GM18867 (cell line): ENCODE measurements around the gene USP47.
"Not testable (repeated sequence)": the region's sequence is repeated elsewhere in the genome, so short reads cannot be mapped to it uniquely, and the experiment has no call there.

Experiments used
- ATAC-seq: cut with Tn5 transposase; IDR thresholded peaks from one replicate; pipeline ENCODE4 v1.9.1; 2021; ENCODE audit warnings: mild to moderate bottlenecking, moderate library complexity; ENCODE audit not compliant: unreplicated experiment

The USP47 gene

DNA sequence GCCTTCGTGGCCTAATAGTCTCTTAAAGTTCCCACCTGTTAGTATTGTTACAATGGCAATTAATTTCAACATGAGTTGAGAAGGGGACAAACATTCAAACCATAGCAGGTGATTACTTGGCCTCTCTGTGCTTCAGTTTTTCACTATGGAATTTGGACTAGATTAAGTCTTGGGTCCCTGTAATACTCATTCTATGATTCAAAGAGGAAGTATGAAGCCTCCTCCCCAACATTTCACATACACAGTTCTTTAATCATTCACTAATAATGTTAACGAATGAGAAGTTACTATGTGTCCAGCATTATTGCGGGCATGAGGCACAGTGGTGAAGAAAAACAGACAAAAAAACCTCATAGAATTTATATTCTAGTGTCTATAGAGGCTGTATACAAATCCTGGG is 19.9 kb upstream of the USP47 start:
- no peak for ATAC-seq

DNA sequence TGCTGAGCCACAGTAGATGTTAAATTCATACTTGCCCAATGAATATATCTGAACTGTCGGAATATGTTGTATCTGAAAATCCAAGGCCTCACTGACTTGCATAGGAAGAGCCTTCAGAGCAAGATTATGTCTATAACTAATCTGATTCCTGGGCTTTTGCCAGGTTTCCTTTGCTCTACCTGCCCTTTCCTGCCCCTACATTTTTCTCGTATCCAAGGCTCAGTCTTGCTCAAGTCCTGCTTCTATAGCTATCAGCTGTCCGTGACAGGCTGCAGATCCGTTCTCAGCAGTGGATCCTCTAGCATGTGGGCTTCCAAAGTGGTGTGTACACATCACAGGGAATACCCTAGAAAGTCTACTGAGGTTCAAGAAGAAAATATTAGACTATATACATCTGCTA is 18.8 kb upstream of the USP47 start:
- ATAC-seq, result no peak

DNA sequence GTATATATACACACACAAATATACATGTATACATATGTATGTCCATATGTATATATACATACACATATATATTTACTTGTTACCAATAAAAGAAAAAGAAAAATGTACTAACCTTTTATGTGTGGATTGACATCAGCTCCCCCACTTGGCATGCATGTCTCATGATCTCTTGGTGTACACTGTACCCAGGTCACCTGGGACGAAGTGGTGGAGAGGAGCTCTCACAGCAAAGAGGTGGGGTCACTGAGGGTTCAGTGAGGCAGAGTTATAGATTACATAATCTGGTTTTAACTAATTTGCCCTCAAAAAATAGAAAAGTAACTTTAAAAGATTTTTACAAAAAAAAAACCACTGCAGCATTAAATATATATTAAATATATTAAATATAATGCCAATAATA is 15.5 kb upstream of the USP47 start:
- no peak for ATAC-seq

DNA sequence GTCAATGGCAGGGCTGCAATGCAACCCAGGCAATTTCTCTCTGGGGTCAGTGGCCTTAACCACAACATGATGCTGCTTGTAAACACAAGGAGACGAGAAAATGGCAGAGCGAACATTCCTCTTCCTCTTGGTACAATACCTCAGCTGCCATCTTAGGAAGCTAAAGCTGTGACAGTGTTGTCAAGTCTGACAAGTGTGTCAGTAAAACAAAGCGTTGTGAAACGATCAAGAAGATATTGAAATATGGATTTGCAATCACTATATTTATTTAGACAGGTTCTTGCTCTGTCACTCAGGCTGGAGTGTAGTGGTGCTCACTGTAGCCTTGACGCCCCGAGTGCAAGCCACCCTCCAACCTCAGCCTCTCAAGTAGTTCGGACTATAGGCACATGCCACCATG is 14.5 kb upstream of the USP47 start:
- ATAC-seq, result no peak

DNA sequence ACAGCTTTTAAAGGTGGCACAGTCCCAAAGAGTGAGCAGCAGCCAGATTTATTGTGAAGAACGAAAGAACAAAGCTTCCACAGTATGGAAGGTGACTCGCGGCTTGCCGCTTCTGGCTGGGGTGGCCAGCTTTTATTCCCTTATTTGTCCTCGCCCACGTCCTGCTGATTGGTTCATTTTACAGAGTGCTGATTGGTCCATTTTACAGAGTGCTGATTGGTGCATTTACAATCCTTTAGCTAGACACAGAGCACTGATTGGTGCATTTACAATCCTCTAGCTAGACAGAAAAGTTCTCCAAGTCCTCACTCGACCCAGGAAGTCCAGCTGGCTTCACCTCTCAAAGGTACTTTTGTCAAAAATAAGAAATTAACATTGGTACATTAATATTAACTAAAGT is 10.4 kb upstream of the USP47 start:
- not testable (repeated sequence) for ATAC-seq

DNA sequence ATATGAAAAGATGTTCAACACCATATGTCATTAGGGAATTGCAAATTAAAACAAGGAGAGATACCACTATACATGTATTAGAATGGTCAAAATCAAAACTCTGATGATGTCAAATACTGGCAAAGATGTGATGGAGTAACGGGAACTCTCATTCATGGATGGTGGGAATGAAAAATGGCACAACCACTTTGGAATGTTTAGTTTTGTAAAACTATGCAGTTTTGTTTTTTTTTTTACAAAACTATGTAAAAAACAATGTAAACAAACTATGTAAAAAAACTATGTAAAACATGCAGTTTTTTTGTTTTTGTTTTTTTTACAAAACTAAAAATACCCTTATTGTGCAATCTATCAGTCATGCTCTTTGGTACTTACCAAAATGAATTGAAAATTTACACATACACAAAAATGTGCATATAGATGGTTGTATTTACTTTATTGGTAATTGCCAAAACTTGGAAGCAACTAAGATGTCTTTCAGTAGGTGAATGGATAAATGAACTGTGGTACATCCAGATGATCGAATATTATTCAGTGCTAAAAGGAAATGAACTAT is 5.0 kb upstream of the USP47 start:
- ATAC-seq, result no peak

DNA sequence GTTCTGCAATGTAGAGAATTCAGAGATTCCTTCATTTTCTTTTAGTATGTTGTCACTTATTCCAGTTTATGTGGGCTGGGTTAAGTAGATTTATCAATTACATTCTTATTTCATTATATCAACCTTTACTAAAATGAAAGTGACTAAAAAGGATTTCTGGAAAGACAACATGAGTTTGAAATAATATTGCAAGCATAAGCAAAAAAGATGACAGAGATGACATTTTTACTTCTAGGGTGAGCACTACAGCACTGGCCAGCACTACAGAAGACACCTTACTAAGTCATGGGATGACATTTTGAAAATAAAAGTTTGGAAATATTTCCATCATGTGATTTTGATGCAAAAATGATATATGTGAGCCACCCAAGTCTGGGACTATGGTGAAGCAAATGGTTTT is 2.1 kb upstream of the USP47 start:
- ATAC-seq, result no peak

DNA sequence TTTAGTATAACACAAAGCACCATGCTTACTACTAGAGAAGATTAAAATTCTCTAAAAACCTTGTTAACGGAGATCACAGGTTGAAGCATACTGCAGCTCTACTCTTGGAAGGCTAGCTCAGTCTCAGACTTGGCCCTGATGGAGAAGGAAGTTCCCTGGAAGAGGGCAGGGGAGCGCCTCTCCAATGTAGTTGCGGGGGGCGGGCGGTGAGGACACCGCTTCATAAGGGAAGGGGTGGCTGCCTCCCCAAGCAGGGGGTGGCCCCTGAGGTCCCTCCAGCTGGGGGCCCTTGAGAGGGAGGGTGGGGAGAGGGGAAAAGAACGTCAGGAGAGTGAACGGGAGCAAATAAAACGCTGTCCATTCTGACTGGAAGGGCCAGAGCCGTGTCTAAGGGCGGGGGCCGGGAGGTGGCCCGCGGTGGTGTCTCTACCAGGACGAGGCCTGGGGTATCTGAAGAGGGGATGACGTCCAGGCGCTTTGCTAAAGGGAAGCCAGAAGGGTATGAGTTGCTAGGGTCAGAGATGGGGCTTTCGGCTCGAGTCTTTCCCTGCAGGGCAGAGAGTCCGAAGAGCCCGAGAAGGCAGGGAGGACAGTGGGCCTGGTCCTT is 553 bp upstream of the USP47 start:
- ATAC-seq, result peak; percentile 49

DNA sequence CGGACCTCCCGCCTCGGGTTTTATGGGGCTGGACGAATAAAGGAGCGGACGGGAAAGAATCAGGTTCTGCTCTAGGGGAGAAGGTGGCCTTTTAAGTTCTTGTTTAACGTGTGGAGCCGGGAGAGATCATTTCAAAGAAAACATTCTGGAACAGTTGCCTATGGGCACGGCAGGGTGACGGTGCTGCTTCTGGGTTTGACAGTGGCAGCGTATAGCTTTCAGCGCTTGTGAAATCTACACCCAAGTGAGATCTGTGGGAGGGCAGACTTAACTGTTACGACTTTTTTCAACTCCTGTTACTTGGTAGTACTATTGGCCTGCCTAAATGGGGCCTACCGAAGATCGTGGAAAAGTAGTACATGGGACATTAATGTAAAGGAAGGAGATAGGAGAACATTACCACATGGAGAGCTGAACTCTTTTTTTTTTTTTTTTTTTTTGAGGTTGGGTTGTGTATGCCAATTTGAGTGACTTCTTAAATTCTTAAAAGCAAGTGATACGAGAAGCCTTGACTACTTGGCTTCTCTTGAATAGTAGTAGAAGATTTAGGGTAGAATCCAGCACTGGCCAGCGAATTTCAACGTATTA is 743 bp downstream of the USP47 start:
- peak; percentile 54 for ATAC-seq

DNA sequence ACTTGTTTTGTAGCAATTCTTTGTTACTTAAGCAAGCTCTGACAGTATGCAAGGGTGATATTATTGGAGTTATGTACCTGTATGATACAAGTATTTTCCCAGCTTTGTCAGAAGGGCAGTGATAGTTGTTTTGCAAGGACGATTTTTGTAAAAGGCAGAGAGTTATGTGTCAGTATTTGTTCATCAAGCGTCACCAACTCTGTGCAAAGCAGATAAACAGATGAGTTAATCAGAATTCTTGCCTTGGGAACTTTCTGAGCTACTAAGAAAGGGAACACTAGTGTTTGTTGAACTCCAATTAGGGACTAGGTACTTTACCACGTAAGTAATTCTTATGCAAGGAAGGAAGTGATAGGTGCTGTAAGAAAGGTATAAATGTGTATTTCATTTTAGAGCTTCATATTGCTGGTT is 1.4 kb downstream of the USP47 start:
- no peak for ATAC-seq

DNA sequence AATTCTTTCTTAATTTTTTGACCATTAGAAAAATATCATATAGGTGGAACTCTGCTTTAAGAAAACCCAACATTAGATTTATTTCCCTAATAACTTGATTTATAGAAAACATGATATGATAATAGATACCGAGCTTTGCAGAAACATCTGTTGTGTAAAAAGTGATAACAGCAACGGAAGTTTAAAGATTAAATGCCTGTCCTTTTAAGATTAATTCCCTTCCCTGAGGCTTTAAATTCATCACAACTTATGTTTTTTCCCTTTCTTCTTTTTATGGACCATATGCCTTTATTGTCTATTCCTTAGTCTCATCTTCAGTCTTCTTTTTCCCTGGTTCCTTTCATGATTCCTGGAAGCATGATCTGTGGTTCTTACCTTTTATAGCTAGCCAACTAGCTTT is 1.9 kb downstream of the USP47 start:
- no peak for ATAC-seq

DNA sequence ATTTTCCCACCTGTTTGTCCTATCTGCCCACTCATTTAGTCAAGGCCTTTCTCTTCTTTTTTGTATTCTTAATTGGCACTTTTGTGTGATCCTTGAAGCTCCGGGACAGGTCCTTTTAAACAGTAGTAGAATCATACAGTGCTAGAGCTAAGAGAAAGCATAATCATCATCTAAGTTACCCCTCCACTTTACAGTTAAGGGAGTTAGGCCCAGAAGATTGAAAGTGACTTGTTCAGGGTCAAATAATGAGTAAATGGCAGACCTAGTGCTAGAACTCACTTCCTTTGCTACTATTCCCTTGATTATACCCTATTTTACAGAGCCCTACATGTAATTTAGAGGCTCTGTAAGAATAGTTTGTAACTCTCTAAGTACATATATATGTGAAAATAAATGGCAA is 2.5 kb downstream of the USP47 start:
- no peak for ATAC-seq

DNA sequence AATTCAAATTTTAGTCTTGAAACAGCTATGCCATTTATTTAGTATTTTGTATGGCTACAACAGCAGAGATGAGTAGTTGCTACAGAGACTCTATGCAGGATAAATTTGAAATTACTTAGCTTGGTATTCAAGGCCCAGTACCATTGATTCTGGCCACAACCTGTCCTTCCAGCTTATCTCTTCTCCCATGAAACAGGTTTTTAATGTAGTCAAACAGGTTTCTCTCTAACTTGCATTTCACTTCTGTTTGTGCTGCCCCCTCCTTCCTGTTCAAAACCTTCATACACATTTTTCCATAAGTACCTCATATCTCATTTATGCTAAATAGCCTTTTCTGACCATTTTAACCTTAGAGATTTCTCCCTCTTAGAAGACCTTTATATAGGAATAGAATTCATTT is 3.3 kb downstream of the USP47 start:
- ATAC-seq, result no peak

DNA sequence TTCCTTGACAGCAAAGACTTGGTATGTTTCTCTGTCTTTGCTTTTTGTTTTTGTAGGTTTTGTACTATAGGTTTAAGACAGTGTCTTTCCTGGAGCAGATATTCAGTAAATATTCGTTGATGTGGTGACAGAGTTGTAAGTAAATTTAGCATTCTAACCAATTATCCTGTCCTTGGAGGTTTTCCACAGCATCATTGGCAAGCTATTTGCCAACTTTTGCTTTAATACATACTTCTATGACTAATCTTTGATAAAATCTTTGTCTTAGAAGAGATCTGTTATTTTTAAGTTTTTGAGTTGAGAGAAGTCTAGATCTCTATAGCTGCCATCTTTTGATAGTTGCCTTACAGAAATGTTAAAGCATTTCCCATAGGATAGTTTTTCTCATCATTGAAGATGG is 3.8 kb downstream of the USP47 start:
- ATAC-seq, result no peak

DNA sequence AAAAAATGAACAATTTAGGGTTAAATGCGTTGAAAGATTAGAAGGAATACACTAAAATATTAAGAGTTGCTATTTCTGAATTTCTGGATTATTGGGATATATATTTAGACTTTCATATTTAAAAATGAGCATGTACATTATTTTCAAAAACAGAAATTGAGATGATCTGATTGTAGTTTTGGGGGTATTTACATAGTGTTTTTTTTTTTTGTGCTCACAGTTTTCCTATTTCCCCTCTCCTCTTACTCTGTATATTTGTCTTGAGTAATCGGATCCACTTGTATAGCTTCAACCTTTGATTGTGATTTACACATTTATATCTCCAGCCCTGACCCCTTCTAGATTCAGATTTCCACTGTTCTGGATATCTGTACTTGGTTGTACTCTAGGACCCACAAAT is 5.3 kb downstream of the USP47 start:
- ATAC-seq, result no peak

DNA sequence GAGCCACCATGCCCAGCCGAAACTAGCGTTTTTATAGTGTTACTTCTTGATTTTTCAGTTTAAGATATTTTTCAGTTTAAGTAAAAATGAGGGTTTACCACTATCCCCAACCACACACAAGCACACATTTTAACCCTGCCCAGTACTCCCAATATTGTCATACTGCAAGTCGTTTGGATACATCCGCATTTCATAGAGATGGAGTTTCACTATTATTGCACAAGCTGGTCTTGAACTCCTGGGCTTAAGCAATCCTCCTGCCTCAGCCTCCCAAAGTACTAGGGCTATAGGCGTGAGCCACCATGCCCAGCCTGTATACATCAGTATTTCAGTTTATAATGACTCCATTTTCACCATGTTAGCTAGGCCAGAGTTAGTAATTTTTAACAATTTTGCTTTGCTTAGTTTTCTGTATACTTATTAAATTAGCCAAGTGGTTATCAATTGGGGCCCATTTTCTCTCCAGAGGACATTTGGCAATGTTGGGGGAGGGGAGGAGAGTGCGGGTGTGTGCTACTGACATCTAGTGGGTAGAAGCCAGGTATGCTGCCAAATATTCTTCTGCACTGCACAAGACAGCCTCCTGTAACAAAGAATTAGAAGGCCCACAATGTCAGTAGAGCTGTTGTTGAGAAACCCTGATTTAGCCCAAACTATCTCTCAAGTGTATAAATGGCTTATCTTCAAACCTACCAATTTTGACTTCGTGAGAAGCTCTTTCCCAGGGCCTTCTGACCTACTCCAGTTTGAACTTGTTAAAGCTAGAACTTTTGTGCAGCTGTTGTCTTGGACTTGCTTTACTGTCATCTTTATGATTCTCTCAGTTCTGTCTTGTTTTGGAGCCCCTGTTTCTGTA is 7.3 kb downstream of the USP47 start:
- peak; percentile 78 for ATAC-seq

DNA sequence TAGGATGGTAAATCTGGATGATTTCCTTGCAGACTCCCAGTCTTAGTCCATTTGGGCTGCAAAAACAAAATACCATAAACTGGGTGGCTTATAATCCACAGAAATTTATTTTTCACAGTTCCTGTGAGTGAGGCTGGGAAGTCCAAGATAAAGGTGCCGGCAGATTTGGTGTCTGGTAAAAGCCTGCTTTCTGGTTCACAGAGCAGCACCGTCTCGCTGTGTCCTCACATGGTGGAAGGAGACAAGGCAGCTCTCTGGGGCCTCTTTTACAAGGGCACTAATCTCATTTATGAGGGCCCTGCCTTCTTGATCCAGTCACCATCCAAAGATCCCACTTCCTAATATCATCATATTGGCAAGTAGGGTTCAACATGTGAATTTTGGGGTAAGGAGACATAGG is 8.9 kb downstream of the USP47 start:
- ATAC-seq, result no peak

DNA sequence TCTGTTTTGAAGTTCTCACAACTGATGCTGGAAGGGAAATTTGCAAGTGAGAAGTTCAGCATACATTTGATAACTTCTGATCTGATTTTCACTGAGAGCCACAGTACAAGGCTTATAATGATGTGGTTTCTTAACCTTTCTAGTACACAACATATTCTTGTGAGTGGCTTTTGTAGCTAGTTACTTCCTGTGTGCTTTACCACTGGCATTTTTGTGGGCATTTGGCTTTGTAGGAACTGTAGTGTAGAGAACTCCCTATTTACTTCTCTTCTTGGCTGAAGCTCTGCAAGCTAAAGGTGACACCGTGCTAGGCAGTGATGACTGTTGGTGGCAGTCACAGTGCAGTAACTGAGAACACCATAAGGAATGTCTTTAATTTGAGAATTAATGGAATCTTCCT is 14.9 kb downstream of the USP47 start:
- ATAC-seq, result peak; percentile 46

DNA sequence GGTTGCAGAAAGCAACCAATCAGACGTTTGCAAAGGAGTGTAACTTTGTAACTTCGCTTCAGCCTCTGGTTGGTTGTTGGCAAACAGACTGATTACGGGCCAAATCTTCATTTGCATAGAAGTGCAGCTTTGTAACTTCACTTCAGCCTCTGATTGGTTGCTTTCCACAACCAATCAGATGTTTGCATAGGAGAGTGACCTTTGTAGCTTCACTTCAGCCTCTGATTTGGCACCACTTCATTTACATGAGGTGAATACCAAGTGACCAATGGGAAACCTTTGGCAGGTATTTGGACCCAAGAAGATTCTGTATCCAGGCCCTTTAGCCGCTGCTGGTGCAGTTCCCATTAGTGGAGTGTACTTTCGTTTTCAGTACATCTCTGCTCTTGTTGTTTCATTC is 16.0 kb downstream of the USP47 start:
- ATAC-seq, result no peak

DNA sequence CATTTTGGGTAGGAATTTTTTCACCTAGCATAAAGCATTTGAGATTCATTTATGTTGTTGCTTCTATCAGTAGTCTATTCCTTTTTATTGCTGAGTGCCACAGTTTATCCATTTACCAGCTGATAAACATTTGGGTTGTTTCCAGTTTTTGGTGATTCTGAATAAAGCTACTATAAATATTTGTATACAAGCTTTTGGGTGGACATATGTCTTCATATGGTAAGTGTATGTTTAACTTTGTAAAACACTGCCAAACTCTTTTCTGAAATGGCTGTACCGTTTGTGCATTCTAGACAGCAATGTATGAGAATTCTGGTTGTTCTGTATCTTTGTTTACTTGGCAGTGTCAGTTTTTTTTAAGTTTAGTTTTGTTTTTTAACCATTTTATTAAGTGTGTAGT is 16.9 kb downstream of the USP47 start:
- ATAC-seq, result no peak

DNA sequence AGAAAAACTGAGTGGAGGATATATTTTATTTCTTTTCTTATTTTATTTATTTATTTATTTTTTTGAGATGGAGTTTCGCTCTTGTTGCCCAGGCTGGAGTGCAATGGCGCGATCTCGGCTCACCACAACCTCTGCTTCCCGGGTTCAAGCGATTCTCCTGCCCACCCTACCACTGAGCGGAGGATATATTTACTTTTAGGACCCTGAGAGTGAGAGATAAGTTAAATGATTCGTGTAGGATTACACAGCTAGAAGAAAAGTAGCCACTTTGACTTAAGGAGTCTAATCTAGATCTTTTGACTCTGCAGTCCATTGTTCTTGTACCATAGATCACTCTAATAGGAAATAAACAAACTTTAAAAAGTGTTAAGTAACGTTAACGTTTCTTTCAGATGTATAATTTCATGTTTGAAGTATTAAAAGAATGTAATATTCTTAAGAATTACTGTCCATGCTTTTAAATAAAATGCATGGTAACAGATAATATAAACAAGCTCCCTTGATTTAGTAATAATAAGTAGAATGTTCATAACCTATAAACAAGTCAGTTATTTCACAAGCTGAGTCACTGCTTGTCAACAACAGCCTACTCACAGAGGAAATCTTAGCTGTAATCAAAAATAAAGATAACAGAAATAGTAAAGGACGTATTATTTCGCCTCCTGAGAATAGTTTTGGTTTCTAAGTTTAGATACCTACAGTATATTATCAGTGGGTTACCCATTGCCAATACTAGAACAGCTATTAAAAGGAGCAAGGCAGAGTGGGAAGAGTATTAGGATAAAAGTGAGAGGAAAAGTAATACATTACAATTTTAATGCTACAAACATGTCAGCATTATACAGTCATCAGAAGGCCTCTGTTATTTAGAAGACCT is 18.6 kb downstream of the USP47 start:
- no peak for ATAC-seq
